Parathyroid adenoma (tissue), 2 donors: ENCODE measurements around the gene ARL2BP.
A peak's percentile ranks its signal among the peaks of the same experiment; 100 is the strongest.

Experiments used
- H2AFZ ChIP-seq: fragments of 300-600 bp; sonication (generic); one replicate; pipeline ENCODE4 v1.7.0; 2017; ENCODE audit warnings: antibody characterized with exemption, mild to moderate bottlenecking
- H3K27ac ChIP-seq: fragments of 300-600 bp; sonication (generic); one replicate; pipeline ENCODE4 v1.7.0; 2017
- H3K27me3 ChIP-seq: fragments of 300-600 bp; sonication (generic); one replicate; pipeline ENCODE4 v1.7.0; 2017; ENCODE audit warnings: low read length; ENCODE audit not compliant: control insufficient read depth, insufficient read depth
- H3K36me3 ChIP-seq: fragments of 300-600 bp; sonication (generic); one replicate; pipeline ENCODE4 v1.7.0; 2017; ENCODE audit warnings: low read length; ENCODE audit not compliant: control insufficient read depth, insufficient read depth
- H3K4me1 ChIP-seq: fragments of 300-600 bp; sonication (generic); one replicate; pipeline ENCODE4 v1.7.0; 2017; ENCODE audit warnings: control low read depth
- H3K4me2 ChIP-seq: fragments of 300-600 bp; sonication (generic); one replicate; pipeline ENCODE4 v1.7.0; 2017; ENCODE audit warnings: low read length
- H3K4me3 ChIP-seq: fragments of 300-600 bp; sonication (generic); one replicate; pipeline ENCODE4 v1.7.0; 2017; ENCODE audit warnings: low read depth, low read length
- H3K79me2 ChIP-seq: fragments of 300-600 bp; sonication (generic); one replicate; pipeline ENCODE4 v1.7.0; 2017; ENCODE audit warnings: control low read depth
- H3K9ac ChIP-seq: fragments of 300-600 bp; sonication (generic); one replicate; pipeline ENCODE4 v1.7.0; 2017; ENCODE audit warnings: mild to moderate bottlenecking
- H3K9me3 ChIP-seq: fragments of 300-600 bp; sonication (generic); one replicate; pipeline ENCODE4 v1.7.0; 2017; ENCODE audit warnings: low read length; ENCODE audit not compliant: control insufficient read depth
- TF ChIP-seq, protein P1 (sequence below): fragments of 300-600 bp; sonication (generic); IDR thresholded peaks from one replicate; pipeline ENCODE4 v1.7.0; 2017; ENCODE audit warnings: antibody characterized with exemption, mild to moderate bottlenecking
- donor health status: primary hyperparathyroidism.

Gene ARL2BP

DNA sequence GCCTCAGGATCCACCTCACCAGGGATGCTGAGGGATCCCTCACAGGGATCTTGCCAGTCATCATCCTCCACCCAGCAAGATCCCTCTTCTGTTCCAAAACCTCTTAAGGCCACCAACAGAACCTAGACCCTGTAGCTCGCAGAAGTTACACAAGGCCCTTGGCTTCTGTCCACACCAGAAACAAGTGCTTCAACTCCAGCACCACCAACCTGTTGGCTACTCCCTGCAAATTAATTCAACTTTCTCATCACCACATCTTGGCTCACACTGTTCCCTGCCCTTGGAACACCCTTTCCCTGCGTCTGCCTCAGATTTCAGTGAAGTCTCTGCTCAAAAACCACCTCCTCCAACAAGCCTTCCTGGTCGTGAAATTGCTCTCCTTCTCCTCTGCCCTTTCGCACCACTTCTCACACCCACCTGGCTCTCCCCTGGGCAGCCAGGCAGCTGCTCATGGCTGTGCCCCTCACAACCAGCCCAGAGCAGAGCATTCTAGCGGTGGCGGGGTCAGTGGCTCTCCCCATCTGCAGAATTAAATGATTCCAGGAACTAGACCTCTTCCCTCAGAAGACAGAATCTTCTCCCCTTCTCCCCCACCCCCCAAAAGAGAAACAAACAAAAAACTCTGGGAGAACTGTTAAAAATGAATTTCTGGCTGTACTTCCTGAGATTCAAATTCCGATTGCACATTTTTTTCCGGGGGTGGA, 37.6 kb downstream of the ARL2BP start:
- H3K36me3 ChIP-seq: no peaks in the 10 kb centered on the region
- no peaks in the 10 kb centered on the region for H3K4me1 ChIP-seq
- no peaks in the 10 kb centered on the region for H3K9me3 ChIP-seq
- TF ChIP-seq, protein P1, sequence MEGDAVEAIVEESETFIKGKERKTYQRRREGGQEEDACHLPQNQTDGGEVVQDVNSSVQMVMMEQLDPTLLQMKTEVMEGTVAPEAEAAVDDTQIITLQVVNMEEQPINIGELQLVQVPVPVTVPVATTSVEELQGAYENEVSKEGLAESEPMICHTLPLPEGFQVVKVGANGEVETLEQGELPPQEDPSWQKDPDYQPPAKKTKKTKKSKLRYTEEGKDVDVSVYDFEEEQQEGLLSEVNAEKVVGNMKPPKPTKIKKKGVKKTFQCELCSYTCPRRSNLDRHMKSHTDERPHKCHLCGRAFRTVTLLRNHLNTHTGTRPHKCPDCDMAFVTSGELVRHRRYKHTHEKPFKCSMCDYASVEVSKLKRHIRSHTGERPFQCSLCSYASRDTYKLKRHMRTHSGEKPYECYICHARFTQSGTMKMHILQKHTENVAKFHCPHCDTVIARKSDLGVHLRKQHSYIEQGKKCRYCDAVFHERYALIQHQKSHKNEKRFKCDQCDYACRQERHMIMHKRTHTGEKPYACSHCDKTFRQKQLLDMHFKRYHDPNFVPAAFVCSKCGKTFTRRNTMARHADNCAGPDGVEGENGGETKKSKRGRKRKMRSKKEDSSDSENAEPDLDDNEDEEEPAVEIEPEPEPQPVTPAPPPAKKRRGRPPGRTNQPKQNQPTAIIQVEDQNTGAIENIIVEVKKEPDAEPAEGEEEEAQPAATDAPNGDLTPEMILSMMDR: no peak
- H3K4me2 ChIP-seq: no peak overlapping the region
- H2AFZ ChIP-seq: no peak overlapping the region
- no peaks in the 10 kb centered on the region for H3K27me3 ChIP-seq
- no peaks in the 10 kb centered on the region for H3K79me2 ChIP-seq
- no peak overlapping the region for H3K4me3 ChIP-seq
- no peak overlapping the region for H3K9ac ChIP-seq
- H3K27ac ChIP-seq: no peak overlapping the region

GRCh38 chr16:57283214-57283958, 38.3 kb downstream of the ARL2BP start:
- Histone ChIP-seq H3K4me3 (no peak overlapping the region), H3K36me3 (no peaks in the 10 kb centered on the region), H3K79me2 (no peaks in the 10 kb centered on the region), H2AFZ (no peak overlapping the region), H3K9me3 (no peaks in the 10 kb centered on the region), H3K27me3 (no peaks in the 10 kb centered on the region), H3K27ac (no peak overlapping the region), H3K4me1 (no peaks in the 10 kb centered on the region), H3K4me2 (peak overlapping the region; percentile 73), H3K9ac (no peak overlapping the region)
- TF ChIP-seq, protein P1: no peak

GRCh38 chr16:57283959-57284208, 38.8 kb downstream of the ARL2BP start:
- Histone ChIP-seq H3K79me2 (no peaks in the 10 kb centered on the region), H3K9me3 (no peaks in the 10 kb centered on the region), H3K4me2 (peak overlapping the region; percentile 73), H3K9ac (no peak overlapping the region), H3K36me3 (no peaks in the 10 kb centered on the region), H3K4me3 (peak overlapping the region; percentile 55), H2AFZ (peak overlapping the region; percentile 88), H3K27ac (no peak overlapping the region), H3K4me1 (no peaks in the 10 kb centered on the region), H3K27me3 (no peaks in the 10 kb centered on the region)
- TF ChIP-seq, protein P1: no peak

GRCh38 chr16:57284209-57284951, 39.3 kb downstream of the ARL2BP start, which contains the start of gene PLLP:
PLLP (minus strand) TSS chr16:57284672; CDS start chr16:57284540, 132 bp downstream.
- H3K4me2 ChIP-seq: peak within 1 kb of the TSS; percentile 73
- no peaks in the 10 kb centered on the region for H3K9me3 ChIP-seq
- H3K4me3 ChIP-seq: peak within 1 kb of the TSS; percentile 55
- no peaks in the 10 kb centered on the region for H3K27me3 ChIP-seq
- no peaks in the 10 kb centered on the region for H3K79me2 ChIP-seq
- H3K27ac ChIP-seq: no peak within 1 kb of the TSS
- no peaks in the 10 kb centered on the region for H3K36me3 ChIP-seq
- peak within 1 kb of the TSS; percentile 88 for H2AFZ ChIP-seq
- H3K4me1 ChIP-seq: no peaks in the 10 kb centered on the region
- no peak within 1 kb of the TSS for H3K9ac ChIP-seq
- TF ChIP-seq, protein P1: no peak
